K562 (cell line): Measurements from ENCODE around the gene PTPRF.

Experiments
- ATF7 ChIP-seq: fragments of 450-650 bp; IDR thresholded peaks from 2 replicates; pipeline ENCODE4 v1.7.1; 2014; ENCODE audit warnings: mild to moderate bottlenecking, moderate library complexity
- CTCF ChIP-seq, 3 experiments: IDR thresholded peaks in 2 of 3; conservative IDR thresholded peaks in 1 of 3; 2 replicates each; pipeline ENCODE4 v1.5.1; 2011 to 2012; ENCODE audit warnings: low read length in 3 of 3, mild to moderate bottlenecking in 3 of 3, control low read depth in 2 of 3, improper control_type of control experiment in 1 of 3, inconsistent platforms in 1 of 3, low read depth in 1 of 3, mixed read lengths in 1 of 3, moderate library complexity in 1 of 3; ENCODE audit not compliant: insufficient read depth in 2 of 3
- EZH2 ChIP-seq: IDR thresholded peaks from 2 replicates; pipeline ENCODE4 v1.6.1; 2012; ENCODE audit warnings: low read depth, mild to moderate bottlenecking, inconsistent platforms, low read length, borderline replicate concordance
- FOXJ3 ChIP-seq: sonication (generic); formaldehyde crosslinking; IDR thresholded peaks from 2 replicates; pipeline ENCODE4 v1.4.0; 2020; ENCODE audit warnings: mild to moderate bottlenecking, missing genetic modification reagents
- IRF2 ChIP-seq: sonication (generic); formaldehyde crosslinking; IDR thresholded peaks from 2 replicates; pipeline ENCODE4 v1.8.1; 2022; ENCODE audit warnings: mild to moderate bottlenecking, missing genetic modification reagents
- JUND ChIP-seq, 2 experiments: IDR thresholded peaks; 2 replicates in 1 of 2; 3 replicates in 1 of 2; pipeline ENCODE4 v1.6.1; 2011; ENCODE audit warnings: borderline replicate concordance in 2 of 2, low read depth in 2 of 2, low read length in 2 of 2, improper control_type of control experiment in 1 of 2, missing biosample characterization in 1 of 2, missing genetic modification characterization in 1 of 2, missing genetic modification reagents in 1 of 2
- MTA2 ChIP-seq: fragments of 450-650 bp; IDR thresholded peaks from 2 replicates; pipeline ENCODE4 v1.6.1; 2016; ENCODE audit warnings: low read depth
- POLR2A ChIP-seq: fragments of 450-650 bp; conservative IDR thresholded peaks from 2 replicates; pipeline ENCODE4 v1.6.1; 2016
- POLR2AphosphoS5 ChIP-seq: IDR thresholded peaks from 2 replicates; pipeline ENCODE4 v1.6.1; 2011; ENCODE audit warnings: mild to moderate bottlenecking, low read depth, low read length, moderate library complexity; ENCODE audit not compliant: control insufficient read depth, insufficient read depth
- SP1 ChIP-seq: sonication (generic); formaldehyde crosslinking; IDR thresholded peaks from 2 replicates; pipeline ENCODE4 v1.8.1; 2022; ENCODE audit warnings: mild to moderate bottlenecking, missing genetic modification reagents
- SP2 ChIP-seq: IDR thresholded peaks from 2 replicates; pipeline ENCODE4 v1.6.1; 2011; ENCODE audit warnings: mild to moderate bottlenecking, low read depth, low read length, moderate library complexity; ENCODE audit not compliant: poor library complexity, severe bottlenecking; ENCODE audit errors: extremely low read depth
- TBP ChIP-seq: optimal IDR thresholded peaks from 2 replicates; pipeline ENCODE3; 2011; ENCODE audit warnings: low read depth, low read length, improper control_type of control experiment
- ZZZ3 ChIP-seq: fragments of 450-650 bp; IDR thresholded peaks from 2 replicates; pipeline ENCODE4 v1.6.1; 2016; ENCODE audit warnings: antibody characterized with exemption, mild to moderate bottlenecking, moderate library complexity

- no peak for TF ChIP-seq CTCF (IDR thresholded peaks at IDR 0.05 in 2 of 3, conservative IDR thresholded peaks at IDR 0.05 in 1 of 3; ENCODE audit: insufficient read depth in 2 of 3, low read depth in 1 of 3, low read length in 3 of 3)
- no peak for TF ChIP-seq ZZZ3
- no peak for TF ChIP-seq TBP
- TF ChIP-seq IRF2 (CRISPR knock-in tag): no peak
- TF ChIP-seq POLR2A: no peak
- no peak for TF ChIP-seq EZH2
- TF ChIP-seq POLR2AphosphoS5: no peak
- TF ChIP-seq MTA2: no peak
- no peak for TF ChIP-seq FOXJ3 (CRISPR knock-in tag)
- TF ChIP-seq JUND (IDR thresholded peaks at IDR 0.05; ENCODE audit: borderline replicate concordance, low read depth, low read length): no peak
- no peak for TF ChIP-seq JUND (tag; IDR thresholded peaks at IDR 0.05; ENCODE audit: borderline replicate concordance, low read depth, low read length)
- no peak for TF ChIP-seq SP1
- no peak for TF ChIP-seq ATF7
- no peak for TF ChIP-seq SP2
Observed at GRCh38 chr1:43536196-43536863, 5.6 kb downstream of the PTPRF start.
